DLD1 (cell line): ENCODE measurements around the gene SEMA6B.
"Not testable (repeated sequence)": the region's sequence is repeated elsewhere in the genome, so short reads cannot be mapped to it uniquely, and the experiment has no call there.

Source experiments
- in situ Hi-C: cut with HindIII; loops from 2 replicates; pipeline ENCODE4 v1.10.0; 2017; ENCODE audit warnings: low sequenced_read_pairs

Gene SEMA6B

GRCh38 chr19:4559569-4559968 is at the start of gene SEMA6B:
Gene SEMA6B (minus strand): TSS chr19:4559684. CDS start chr19:4558457, 1,227 bp downstream.
- in situ Hi-C loops = no loop called here

DNA sequence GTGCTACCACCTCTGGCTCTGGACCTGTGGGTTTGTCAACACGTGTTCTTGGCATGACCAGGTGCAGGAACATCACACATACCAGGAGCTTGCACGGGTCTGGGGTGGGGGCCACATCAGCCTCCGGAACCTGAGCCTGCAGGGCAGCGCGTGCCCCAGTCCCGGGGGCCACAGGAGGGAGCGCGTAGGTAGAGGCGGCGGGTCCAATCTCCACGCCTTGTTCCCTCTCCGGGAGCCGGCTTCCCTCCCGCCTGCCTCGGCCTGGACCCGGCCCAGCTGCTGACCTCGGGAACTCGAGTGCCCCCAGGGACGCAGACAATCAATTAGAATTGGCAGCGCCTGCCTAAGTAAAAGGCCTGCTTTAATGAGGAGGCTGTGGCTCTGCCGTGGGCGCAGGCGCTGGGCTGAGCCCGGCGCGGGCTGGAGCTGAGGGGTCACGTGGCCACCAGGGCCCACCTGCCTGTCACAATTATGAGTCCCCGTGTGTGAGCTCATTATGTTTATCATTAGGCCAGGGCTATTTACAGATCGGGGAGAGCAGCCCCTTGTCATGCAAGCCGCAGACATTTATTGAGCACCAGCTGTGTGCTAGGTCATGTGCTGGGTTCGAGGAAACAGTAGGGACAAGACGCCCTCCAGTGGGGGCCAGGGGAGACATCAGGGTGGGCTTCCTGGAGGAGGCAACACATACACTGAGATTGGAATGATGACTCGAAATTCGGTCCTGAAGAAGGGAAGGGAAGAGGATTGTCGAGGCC is 47.6 kb upstream of the SEMA6B start:
- in situ Hi-C loops = no loop called here

- in situ Hi-C loops = no loop called here
These were observed 46.7 kb upstream of the SEMA6B start for GRCh38 chr19:4606181-4606580.

DNA sequence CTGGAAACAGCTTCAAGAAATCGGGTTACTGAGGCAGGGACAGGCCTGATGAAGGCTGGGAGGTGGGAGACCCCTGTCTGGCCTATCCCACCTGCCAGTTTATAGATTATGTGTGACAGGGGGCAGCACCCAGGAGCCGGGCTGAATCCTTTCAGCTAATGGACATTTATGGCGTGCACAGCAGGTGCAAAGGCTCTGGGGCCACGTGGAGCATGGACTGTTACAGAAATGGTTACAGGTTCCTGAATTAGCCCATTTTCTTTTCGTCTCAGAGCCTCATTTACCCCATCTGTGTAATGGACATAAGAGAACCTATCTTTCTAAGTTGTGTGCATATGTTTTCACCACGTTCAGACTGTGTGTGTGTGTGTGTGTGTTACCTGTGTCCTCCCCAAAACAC is 45.4 kb upstream of the SEMA6B start:
- in situ Hi-C loops = no loop called here

- in situ Hi-C loops = no loop called here
These were observed 43.4 kb upstream of the SEMA6B start for GRCh38 chr19:4602915-4603314.

DNA sequence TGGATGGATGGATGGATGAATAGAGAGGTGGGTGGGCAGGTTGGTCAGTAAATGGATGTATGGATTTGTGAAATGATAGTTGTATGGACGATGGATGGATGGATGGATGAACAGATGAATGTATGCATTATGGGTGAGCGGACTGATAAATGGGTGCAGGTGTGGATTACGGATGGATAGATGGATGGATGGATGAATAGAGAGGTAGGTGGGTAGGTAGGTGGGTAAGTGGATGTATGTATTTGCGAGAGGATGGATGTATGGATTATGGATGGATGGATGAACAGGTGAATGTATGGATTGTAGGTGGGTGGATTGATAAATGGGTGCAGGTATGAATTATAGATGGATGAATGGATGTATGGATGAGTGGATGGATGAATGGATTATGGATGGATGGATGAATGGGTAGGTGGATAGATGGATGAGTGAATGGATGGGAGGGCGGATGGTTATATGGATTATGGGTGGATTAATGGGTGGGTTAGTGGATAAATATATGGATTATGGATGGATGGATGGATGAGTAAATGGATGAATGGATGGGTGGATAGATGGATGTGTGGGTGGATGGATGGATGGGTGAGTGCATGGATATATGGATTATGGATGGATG is 42.8 kb upstream of the SEMA6B start:
- in situ Hi-C loops = no loop called here

- in situ Hi-C loops = no loop called here
These were observed 41.4 kb upstream of the SEMA6B start for GRCh38 chr19:4600893-4601292.

- in situ Hi-C loops = no loop called here
These were observed 40.6 kb upstream of the SEMA6B start for GRCh38 chr19:4600082-4600481.

DNA sequence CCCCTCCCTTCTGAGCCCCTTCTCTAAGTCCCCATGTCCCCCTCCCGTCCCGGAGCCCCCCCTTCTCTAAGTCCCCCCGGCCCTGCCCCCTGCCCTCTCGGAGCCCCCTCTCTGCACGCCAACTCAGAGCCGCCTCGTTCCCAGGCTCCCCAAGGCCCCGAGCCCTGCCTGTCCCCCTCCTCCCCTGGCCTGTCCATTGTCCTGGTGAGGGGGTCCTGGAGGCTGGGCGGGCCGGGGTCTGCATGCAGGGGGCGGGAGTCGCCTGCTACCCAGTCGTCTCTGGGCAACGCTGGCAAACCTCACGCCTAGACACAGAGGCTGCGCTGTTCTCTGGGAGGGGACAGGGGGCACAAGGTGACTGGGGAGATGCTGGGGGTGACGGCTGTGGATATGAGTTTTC is 39.2 kb upstream of the SEMA6B start:
- in situ Hi-C loops = no loop called here

DNA sequence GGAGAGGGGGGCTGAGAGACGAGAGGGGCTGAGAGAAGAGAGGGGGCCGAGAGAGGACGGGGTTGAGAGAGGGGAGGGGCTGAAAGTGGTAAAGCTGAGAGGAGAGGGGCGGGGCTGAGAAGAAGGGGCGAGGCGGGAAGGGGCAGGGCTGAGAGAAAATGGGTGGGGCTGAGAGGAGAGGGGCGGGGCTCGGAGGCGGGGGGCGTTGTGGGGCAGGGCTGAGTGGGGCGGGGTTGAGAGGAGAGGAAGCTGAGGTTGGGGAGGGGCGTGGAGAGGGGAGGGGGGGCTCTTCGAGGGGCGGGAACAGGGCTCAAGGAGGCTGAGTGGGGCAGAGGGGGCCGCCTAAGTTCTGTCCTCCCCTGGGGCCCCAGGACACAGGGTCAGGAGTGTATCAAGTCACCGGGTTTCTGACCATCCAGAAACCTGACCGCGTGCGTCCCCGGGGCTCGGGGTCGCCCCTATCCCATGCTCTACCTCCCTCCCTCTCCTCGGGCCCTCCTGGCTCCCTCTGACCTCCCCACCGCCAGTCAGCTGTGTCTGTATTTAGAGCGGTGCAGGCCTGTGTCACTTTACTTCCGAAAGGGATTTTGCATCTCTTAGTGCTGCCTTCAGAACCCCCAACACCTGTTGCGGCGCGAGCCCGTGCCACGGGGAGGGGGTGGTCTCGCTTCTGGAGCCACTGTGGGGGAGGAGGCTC is 38.6 kb upstream of the SEMA6B start:
- in situ Hi-C loops = no loop called here

DNA sequence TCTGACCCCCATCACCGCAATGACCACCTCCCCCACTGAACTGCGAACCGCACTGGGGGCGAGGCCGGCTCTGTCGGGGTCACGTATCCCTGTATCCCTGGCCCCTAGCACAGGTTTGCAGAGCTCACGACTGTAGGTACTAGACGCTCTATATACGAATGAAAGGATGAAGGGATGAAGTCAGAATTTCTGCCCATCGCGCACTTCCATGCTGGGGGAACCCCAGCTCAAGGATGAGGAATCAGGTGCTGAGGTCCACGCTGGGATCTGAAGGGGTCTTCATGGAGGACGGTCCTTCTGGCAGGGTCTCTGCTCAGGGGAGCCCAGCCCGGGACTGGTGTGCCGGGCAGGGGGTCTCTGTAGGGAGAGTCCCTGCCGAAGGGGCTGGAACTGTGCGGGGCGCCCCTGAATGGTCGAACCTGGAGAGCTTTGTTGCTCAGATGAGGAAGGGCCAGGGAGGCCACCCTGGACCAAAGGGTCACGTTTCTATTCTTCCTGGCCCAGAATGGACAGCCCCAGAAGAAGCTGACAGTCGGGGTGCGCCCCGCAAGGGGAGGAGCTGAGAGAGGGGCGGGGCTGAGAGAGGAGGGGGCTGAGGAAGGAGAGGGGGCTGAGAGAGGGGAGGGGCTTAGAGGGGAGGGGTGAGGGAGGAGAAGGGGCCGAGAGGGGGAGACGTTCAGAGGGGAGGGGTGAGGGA is 37.9 kb upstream of the SEMA6B start:
- in situ Hi-C loops = no loop called here

DNA sequence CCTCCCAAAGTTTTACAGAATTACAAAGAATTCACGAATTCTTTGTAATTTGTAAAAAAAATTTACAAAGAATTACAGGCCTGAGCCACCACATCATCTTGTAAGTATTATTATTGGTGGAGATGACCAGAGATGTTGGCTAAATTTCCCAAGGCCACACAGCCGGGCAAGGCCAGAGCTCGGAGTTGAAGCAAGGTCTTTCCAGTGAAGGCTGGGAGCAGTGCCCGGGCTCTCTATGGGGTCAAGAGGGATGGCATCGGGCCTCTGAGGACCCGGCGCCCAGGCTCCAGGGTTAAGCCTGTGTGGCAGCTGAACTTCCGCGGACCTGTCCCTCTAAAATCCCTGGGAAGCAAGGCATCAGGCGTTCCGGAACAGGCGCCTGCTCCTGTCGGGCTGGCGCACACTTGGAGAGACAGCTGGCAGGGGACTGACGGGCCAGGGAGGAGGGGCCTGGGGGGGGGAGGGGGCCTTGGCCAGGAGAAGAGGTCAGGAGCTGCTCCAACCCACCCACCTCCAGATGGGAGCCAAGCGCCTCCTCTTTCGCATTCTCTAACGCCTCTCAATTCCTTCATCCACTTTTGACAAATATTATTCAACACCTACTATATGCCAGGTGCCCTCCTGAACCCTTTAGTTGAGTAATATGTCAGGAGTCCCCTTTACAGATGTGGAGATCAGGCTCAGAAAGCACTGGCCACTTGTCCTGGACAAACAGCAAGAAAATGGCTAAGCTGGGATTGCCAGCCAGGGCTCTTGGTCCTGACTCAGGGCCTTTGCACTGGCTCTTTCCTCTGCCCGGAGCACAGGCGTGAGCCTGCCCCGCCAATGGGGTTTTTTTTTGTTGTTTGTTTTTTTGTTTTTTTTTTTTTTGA is 36.8 kb upstream of the SEMA6B start:
- in situ Hi-C loops = no loop called here

GRCh38 chr19:4595158-4595557 is 35.7 kb upstream of the SEMA6B start:
- in situ Hi-C loops = not testable (repeated sequence)

DNA sequence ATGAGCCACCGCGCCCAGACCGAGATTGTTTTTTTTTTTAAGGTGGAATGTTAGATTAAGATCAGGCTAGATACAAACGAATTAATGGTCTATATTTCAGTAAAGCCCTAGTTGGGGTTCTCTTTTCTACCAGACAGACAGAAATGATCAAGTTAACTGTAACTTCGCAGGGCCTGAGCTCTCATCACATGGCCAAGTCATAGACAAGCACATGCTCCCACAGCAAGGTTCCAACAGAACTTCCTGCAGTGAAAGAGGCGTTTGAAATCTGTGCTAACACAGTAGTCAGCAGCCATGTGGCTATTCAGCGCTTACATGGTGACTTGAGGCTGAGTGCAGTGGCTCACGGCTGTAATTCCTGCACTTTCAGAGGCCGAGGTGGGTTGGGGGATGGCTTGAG is 34.7 kb upstream of the SEMA6B start:
- in situ Hi-C loops = no loop called here

DNA sequence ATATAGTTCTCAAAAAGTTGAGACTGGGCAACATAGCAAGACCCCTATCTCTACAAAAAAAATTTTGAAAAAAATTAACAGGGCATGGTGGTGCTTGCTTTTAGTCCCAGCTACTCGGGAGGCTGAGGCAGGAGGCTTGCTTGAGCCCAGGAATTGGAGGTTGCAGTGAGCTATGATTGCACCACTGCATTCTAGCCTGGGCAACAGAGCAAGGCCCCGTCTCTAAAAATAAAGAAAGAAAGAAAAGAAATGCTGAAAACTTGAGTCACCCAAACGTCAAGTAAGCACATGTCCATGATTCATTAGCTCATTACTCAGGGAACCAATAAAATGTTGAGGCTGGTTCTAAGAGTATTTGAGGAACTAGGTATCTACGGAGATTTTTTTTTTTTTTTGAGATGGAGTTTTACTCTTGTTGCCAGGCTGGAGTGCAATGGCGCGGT is 33.9 kb upstream of the SEMA6B start:
- in situ Hi-C loops = no loop called here

DNA sequence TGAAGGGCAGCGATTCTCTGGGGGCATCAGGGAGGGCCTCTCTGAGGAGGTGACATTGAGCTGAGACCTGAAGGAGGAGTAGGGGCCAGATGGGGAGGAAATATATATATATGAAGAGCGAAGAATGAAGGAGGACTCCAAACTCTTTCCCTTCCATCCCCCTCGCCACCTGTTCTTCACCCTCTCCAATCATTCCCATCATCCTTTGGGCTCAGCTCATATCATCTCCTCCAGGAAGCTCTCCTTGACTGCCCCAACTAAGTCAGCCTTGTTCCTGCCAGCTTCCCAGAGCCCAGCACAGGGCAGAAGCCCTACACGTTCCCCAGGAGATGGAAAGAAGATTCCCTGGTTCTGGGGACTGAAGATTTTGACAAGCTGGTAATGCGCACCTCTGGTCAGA is 33.0 kb upstream of the SEMA6B start:
- in situ Hi-C loops = no loop called here

DNA sequence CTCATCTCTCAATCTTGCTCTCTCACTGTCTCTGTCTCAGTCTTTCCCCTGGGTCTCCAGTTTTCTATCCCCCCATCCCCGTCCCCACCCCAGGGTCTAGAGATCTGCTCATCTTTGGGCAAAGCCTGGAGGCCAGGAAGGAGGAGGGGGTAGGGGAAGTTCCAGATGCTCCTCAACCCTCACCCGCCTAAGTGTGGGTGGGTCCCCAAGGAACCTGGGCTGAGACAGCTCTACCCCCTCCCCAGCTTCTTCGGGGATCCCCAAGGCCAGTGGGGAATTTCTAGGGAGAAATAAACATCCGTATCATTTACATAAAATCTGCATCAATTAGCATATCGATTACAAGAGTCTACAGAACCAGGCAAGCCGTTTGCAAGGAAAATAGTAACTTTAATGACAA is 31.8 kb upstream of the SEMA6B start:
- in situ Hi-C loops = no loop called here

- in situ Hi-C loops = no loop called here
These were observed 31.1 kb upstream of the SEMA6B start for GRCh38 chr19:4590559-4590958.

DNA sequence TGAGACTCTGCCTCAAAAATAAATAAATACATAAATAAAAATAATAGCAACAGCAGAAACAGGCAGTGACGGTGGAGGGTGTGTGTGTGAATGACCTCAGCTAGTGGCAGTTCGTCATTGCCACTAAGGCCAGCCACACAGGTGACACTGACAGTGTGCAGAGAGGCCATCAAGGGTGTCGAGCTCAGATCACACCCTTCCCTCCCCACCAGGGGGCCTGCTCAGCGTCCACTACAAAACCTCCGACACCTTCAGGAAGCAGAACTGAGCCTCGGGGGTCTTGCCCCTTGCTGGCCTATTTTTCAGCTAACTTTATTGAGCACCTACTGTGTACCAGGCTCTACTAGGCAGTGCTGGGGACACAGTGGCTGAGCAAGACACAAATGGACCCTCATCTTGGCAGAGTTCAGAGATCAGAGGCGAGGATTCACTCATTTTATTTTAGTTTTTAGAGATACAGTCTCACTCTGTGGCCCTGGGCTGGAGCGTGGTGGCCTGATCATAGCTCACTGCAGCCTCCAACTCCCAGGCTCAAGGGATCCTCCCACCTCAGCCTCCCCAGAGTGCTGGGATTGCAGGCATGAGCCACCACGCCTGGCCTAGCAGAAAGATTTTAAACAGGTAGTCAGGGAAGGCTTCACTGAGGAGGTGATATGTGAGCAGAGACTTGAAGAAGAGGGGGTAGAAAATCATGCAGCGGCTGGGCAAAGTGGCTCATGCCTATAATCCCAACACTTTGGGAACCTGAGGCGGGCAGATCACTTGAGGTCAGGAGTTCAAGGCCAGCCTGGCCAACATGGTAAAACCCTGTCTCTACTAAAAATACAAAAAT is 30.3 kb upstream of the SEMA6B start:
- in situ Hi-C loops = no loop called here
